LNCAP (cell line): ENCODE results near the gene VIPR1.

Experiments
- TF ChIP-seq, protein P1 (sequence below): fragments of 450-650 bp; IDR thresholded peaks from 2 replicates; pipeline ENCODE4 v1.5.1; 2017; ENCODE audit warnings: mild to moderate bottlenecking

Gene VIPR1

DNA sequence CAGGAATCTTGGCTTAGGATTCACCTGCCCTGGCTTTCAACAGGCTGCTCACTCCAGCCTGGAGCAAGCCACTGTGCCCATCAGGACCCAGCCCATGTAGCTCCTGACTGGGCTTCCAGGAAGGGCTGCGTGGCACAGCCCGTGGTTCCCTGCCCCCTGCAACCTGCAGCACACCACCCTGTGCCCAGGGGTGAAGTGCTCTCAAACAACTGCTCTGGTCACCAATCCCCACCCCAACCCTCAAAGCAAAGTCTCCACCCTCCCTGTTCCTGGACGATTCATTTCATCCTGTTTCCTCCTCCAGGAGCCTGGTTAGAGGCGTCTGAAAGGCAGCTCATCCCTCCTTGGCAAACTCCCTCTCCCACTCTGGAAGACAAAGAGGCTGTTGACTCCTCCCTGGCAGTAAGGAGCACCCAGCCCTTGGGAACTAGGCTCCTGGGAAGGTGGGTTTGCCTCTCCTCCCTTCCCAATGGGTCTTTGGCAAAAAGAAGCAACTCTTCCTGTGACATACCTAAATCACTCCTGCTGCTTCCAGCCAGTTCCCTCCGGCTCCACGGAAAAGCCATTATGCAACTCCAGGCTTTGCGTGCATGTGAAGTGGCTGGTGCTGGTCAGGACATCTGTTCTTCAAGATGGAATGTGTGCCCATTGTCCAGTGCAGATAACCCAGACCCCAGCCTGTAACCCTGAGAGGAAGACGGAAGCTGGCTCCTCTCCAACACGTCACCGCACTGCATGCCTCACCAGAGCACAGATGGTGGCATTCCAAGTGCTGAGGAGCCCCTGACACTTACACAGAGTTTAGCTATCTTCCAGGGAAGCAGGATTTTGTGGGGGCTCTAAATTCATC, 29.1 kb upstream of the VIPR1 start:
- TF ChIP-seq, protein P1, sequence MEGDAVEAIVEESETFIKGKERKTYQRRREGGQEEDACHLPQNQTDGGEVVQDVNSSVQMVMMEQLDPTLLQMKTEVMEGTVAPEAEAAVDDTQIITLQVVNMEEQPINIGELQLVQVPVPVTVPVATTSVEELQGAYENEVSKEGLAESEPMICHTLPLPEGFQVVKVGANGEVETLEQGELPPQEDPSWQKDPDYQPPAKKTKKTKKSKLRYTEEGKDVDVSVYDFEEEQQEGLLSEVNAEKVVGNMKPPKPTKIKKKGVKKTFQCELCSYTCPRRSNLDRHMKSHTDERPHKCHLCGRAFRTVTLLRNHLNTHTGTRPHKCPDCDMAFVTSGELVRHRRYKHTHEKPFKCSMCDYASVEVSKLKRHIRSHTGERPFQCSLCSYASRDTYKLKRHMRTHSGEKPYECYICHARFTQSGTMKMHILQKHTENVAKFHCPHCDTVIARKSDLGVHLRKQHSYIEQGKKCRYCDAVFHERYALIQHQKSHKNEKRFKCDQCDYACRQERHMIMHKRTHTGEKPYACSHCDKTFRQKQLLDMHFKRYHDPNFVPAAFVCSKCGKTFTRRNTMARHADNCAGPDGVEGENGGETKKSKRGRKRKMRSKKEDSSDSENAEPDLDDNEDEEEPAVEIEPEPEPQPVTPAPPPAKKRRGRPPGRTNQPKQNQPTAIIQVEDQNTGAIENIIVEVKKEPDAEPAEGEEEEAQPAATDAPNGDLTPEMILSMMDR = no peak

DNA sequence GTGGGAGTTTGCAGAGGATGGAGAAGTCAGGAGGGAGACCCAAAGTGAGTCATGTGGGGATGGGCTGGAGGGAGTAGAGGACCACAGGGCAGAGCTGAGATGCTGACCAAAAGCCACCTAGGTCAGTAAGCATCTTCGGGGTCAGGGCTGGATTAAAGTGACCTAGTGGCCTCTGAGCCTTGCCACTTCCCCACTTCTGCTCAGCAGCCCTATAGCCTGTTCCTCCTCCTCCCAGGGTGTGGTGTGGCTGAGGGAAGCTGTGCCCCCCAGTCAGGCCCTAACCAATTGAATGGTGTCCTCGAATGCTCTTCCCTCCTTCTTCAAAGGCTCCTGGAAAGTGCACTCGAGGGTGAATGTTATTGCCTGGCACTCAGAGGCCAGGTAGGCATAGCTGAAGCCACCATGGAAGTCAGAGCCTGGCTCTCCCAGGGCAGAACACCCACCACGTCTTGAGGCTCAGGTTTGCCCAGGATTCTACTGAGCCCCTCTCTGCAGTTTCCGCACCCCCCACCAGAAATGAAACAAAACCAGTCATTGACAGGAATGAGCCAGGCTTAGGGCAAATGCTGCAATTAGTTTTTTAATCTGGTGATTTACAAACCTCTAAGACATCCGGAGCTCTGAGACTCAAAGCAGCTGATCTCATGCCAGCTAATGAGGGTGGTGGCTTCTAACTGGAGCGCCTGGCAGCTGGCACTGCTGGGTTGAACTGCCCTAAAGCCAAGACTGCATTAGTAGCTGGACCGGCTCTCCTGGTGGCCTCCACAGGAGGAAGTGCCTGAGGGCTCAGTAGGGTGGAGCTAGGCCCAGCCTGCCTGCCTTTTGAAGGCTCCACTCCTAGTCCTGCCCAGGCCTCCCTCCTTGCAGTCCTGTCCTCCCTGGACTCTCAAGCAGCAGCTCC, 26.0 kb upstream of the VIPR1 start:
- TF ChIP-seq, protein P1 = no peak

DNA sequence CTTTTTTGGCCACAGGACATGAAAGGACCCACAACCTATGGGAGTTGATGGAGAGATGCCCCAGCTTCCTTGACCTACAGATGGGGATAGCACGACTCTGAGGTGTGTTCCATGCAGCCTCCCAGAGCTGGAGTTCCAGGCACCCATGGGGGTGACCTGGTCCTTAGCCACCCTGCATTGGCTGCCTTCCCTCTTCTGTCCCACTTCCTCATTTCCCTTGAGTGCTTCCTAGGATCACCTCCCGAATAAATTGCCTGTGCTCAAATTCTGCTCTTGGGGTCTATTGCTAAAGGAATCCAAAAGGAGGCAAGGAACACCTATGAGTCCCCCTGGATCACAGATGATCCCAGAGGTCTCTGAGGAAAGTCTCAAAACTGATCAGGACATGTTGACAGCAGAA, 24.7 kb upstream of the VIPR1 start:
- TF ChIP-seq, protein P1 = no peak

DNA sequence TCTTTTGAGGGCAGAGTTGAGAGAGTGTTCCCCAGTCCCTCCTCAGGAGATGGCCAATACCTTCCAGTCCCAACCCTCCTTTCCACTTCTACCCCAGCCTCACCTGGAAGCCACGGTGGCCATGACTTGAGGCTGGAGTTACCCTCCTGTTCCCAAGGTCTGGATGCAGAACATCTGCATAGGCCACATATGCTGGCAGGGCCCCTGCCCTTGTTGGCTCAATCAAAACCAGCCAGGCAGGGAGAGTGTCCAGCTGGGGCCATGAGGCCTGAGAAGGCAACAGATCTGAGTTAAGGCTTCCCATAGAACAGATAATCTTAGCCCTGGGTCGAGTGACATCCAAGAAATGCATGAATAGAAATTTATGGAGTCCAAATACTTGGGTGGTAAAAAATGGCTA, 23.6 kb upstream of the VIPR1 start:
- TF ChIP-seq, protein P1 = no peak

DNA sequence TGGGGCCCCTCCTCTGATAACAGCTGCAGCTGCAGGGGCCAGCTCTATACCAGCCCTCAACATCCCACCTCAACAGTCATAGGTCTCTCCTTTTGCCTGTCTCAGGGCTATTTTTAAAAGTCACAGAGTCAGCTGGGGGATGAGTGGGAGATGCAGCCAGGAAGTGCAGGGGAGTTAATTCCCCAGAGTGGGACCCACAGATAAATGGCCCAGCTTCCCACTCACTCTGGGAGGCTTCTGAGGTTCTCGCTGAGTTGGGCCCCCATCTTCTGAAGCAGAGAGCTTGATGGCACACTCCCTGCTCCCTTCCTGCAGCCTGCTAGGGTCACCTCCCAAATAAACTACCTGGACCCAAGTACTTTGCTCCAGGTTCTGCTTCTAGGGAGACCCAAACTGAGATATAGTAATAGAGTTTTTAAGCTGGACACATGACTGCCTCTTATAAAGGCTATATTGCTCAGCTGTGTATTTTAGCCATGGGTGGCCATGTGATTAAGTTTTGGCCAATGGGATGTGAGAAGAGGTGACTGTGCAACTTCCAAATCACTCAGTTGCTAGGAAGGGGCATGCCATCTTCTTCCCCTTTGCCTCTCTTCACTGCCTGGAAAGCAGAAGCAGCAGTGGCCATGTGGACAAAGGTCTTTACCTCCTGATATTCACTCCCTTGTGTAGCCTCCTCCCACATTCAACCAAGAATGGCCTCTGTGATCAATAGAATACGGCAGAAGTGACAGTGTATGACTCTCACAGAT, 15.5 kb upstream of the VIPR1 start:
- TF ChIP-seq, protein P1 = no peak

DNA sequence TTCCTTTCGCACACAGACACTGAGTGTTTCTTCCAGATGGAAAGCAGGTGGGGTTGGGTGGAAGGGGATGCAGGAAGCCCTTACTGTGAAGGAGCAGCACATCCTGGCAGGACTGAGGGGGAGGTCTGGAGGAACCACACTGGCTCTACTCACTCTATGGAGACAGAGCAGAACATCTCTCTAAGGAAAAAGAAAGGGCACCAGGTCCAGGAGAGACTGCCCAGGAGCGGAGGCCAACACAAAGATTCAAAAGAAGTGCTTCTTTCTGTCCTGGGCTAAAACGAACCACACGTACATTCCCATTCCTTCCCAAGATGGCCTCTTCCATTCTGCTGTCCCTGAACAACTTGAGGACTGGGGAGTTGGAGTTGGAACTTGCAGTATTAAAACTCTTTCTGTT, 13.8 kb upstream of the VIPR1 start:
- TF ChIP-seq, protein P1 = no peak
